PC-3 (cell line): ENCODE data around the gene RPLP1. TPM values are rescaled to one million over a fixed set of nuclear protein-coding genes. Genes with fewer than 3 reads are reported as not detected.

Experiments
- ATAC-seq: fragments of 200-7000 bp; cut with Tn5 transposase; 2 replicates; pipeline ENCODE4 v1.9.1; 2020; ENCODE audit warnings: mild to moderate bottlenecking, moderate library complexity
- BruUV-seq: library from RNA; stranded (reverse); fragments of 400-500 nt; replicated peaks from 2 replicates; lab custom pipeline; 2021; lab: Mats Ljungman, UMichigan
- CTCF ChIA-PET: fragments of 300-600 bp; sonication (Branson Sonifier 250); formaldehyde crosslinking; loops from one replicate; lab custom pipeline; 2022; ENCODE audit warnings: antibody characterized with exemption; lab: Charles Lee
- POLR2A ChIA-PET: fragments of 300-600 bp; sonication (Branson Sonifier 250); formaldehyde crosslinking; loops from one replicate; lab custom pipeline; 2022; ENCODE audit warnings: antibody characterized with exemption; ENCODE audit not compliant: unreplicated experiment; lab: Charles Lee
- DNase-seq: peaks from one replicate; pipeline ENCODE4 v3.0.0-alpha.2; 2015
- H2AFZ ChIP-seq: fragments of 300-600 bp; sonication (generic); 2 replicates; pipeline ENCODE4 v1.6.0; 2016; ENCODE audit warnings: antibody characterized with exemption, low read length
- H3F3A ChIP-seq: fragments of 300-600 bp; sonication (generic); one replicate; pipeline ENCODE4 v1.6.0; 2017; ENCODE audit warnings: antibody characterized with exemption, low read length, control low read depth, mild to moderate bottlenecking; ENCODE audit not compliant: unreplicated experiment
- H3K27ac ChIP-seq: fragments of 300-600 bp; sonication (generic); 2 replicates; pipeline ENCODE4 v1.5.1; 2016; ENCODE audit warnings: mild to moderate bottlenecking, low read length
- H3K27me3 ChIP-seq: fragments of 300-600 bp; sonication (generic); 2 replicates; pipeline ENCODE4 v1.6.1; 2016; ENCODE audit warnings: low read length, mixed read lengths
- H3K36me3 ChIP-seq: fragments of 300-600 bp; sonication (generic); 2 replicates; pipeline ENCODE4 v1.6.1; 2016; ENCODE audit warnings: low read depth, mixed run types, low read length, mixed read lengths
- H3K4me1 ChIP-seq: fragments of 300-600 bp; sonication (generic); 2 replicates; pipeline ENCODE4 v1.5.1; 2016; ENCODE audit warnings: low read length; ENCODE audit not compliant: insufficient read depth
- H3K4me2 ChIP-seq: fragments of 300-600 bp; sonication (generic); 2 replicates; pipeline ENCODE4 v1.6.0; 2016; ENCODE audit warnings: low read length
- H3K4me3 ChIP-seq: fragments of 300-600 bp; sonication (generic); 2 replicates; pipeline ENCODE4 v1.5.1; 2016; ENCODE audit warnings: mild to moderate bottlenecking, low read length, mixed read lengths
- H3K79me2 ChIP-seq: fragments of 300-600 bp; sonication (generic); 2 replicates; pipeline ENCODE4 v1.6.1; 2017; ENCODE audit warnings: low read length, mixed read lengths
- H3K9ac ChIP-seq: fragments of 300-600 bp; sonication (generic); 2 replicates; pipeline ENCODE4 v1.6.0; 2016; ENCODE audit warnings: mild to moderate bottlenecking, low read length
- H3K9me2 ChIP-seq: fragments of 300-600 bp; sonication (generic); replicated peaks from 2 replicates; pipeline ENCODE4 v1.6.1; 2016; ENCODE audit warnings: mixed run types, low read length, mixed read lengths
- H3K9me3 ChIP-seq: fragments of 300-600 bp; sonication (generic); 2 replicates; pipeline ENCODE4 v1.6.1; 2016; ENCODE audit warnings: low read length, mixed read lengths
- H4K20me1 ChIP-seq: fragments of 300-600 bp; sonication (generic); 2 replicates; pipeline ENCODE4 v1.6.1; 2016; ENCODE audit warnings: low read length, mixed read lengths
- EZH2 ChIP-seq: fragments of 300-600 bp; sonication (generic); IDR thresholded peaks from one replicate; pipeline ENCODE4 v1.6.1; 2017; ENCODE audit warnings: antibody characterized with exemption, mild to moderate bottlenecking, low read length; ENCODE audit not compliant: unreplicated experiment
- EZH2phosphoT487 ChIP-seq: fragments of 300-600 bp; sonication (generic); IDR thresholded peaks from 2 replicates; pipeline ENCODE4 v1.6.1; 2018; ENCODE audit warnings: mild to moderate bottlenecking, antibody characterized with exemption, low read length, borderline replicate concordance
- intact Hi-C: fragments of 100-400 bp; cut with micrococcal nuclease; formaldehyde crosslinking; loops from 2 replicates; pipeline ENCODE4 v1.9.0; 2023
- total RNA-seq: library from RNA; depleted of rRNA; stranded (reverse); fragments of >200 nt; gene quantifications from 2 replicates; pipeline ENCODE4 v1.2.3, GENCODE V29; 2014
- TF ChIP-seq, protein P1 (sequence below): fragments of 300-600 bp; sonication (generic); conservative IDR thresholded peaks from 2 replicates; pipeline ENCODE4 v1.5.1; 2017; ENCODE audit warnings: antibody characterized with exemption, low read depth, mild to moderate bottlenecking, low read length

Gene RPLP1
- total RNA-seq, 1 experiment from 2014 or later = 253 TPM

DNA sequence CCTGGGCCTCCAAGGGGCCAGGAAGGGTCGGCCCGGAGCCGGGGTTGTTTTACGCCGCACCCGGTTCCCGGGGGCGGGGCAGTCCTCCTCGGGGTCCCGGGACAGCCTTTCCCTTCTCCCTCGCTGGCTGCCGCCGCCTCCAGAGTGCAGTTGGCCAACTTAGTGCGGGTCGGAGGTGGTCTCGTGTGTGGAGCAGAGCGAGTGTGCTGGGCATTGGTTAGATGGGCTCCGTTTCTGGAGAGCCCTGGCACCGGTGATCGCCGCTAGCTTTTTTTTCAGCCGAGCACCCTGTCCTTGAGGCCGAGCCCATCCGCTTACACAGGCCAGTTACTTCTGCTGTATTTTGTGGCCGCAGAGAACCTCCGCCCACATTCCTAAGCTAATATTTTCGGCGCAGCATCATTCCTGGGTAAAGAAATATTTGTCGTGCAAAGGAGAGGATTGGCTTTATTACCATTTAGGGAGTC lies 37.9 kb upstream of the RPLP1 start:
- no peaks in the 10 kb centered on the region for H3F3A ChIP-seq
- ChIA-PET POLR2A (interaction anchor here (0.7 to 1.8 kb wide), 5 partner anchors 14 to 168 kb away, joined by 3 to 6 read pairs (median 3); no protein-coding TSS in a partner anchor), CTCF (no interaction called here)
- H3K36me3 ChIP-seq = peaks cover 28% of the 10 kb centered on the region
- H3K27ac ChIP-seq = peak overlapping the region; percentile 56
- H3K4me3 ChIP-seq = peak overlapping the region; percentile 95
- peak; percentile 86 for DNase-seq
- H3K4me2 ChIP-seq = peak overlapping the region; percentile 98
- H3K27me3 ChIP-seq = no peaks in the 10 kb centered on the region
- BruUV-seq = no TSS peak
- intact Hi-C loops = loop anchor here (2.0 kb wide), 1 partner anchor 52 kb away; no protein-coding TSS in a partner anchor
- H2AFZ ChIP-seq = peak overlapping the region; percentile 92
- H3K79me2 ChIP-seq = peaks cover 57% of the 10 kb centered on the region
- peaks cover 29% of the 10 kb centered on the region for H3K4me1 ChIP-seq
- H3K9me3 ChIP-seq = no peaks in the 10 kb centered on the region
- peak; percentile 76 for ATAC-seq
- TF ChIP-seq EZH2 = no peak
- no peak for TF ChIP-seq EZH2phosphoT487
- TF ChIP-seq, protein P1, sequence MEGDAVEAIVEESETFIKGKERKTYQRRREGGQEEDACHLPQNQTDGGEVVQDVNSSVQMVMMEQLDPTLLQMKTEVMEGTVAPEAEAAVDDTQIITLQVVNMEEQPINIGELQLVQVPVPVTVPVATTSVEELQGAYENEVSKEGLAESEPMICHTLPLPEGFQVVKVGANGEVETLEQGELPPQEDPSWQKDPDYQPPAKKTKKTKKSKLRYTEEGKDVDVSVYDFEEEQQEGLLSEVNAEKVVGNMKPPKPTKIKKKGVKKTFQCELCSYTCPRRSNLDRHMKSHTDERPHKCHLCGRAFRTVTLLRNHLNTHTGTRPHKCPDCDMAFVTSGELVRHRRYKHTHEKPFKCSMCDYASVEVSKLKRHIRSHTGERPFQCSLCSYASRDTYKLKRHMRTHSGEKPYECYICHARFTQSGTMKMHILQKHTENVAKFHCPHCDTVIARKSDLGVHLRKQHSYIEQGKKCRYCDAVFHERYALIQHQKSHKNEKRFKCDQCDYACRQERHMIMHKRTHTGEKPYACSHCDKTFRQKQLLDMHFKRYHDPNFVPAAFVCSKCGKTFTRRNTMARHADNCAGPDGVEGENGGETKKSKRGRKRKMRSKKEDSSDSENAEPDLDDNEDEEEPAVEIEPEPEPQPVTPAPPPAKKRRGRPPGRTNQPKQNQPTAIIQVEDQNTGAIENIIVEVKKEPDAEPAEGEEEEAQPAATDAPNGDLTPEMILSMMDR = no peak
- H4K20me1 ChIP-seq = peaks cover 29% of the 10 kb centered on the region
- H3K9me2 ChIP-seq = no peaks in the 10 kb centered on the region
- peak overlapping the region; percentile 86 for H3K9ac ChIP-seq

DNA sequence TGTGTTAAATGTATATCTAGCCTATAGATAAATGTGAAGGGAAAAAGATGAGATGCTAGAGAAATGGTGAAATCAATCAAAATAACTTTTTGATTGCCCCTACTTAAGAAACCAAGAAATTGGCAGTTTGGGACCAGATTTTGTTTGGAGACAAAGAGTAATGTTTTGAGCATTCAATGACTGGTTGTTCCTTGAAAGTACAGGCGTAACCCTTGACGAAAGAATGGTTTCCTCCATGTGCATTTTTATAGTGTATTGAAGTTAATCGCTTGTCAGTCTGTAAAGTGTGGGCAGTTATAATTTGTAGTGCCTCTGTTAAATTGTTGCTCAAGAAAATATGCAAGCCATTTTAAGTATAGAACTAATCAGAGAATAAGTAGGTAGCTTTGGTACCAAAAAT lies 37.2 kb upstream of the RPLP1 start:
- peak overlapping the region; percentile 86 for H3K9ac ChIP-seq
- no peak for ATAC-seq
- H3K4me3 ChIP-seq = peak overlapping the region; percentile 95
- H3K27ac ChIP-seq = no peak overlapping the region
- TSS peak; percentile 78 for BruUV-seq
- peak overlapping the region; percentile 98 for H3K4me2 ChIP-seq
- no peaks in the 10 kb centered on the region for H3K9me3 ChIP-seq
- H4K20me1 ChIP-seq = peaks cover 29% of the 10 kb centered on the region
- peaks cover 64% of the 10 kb centered on the region for H3K79me2 ChIP-seq
- H3K4me1 ChIP-seq = peaks cover 25% of the 10 kb centered on the region
- intact Hi-C loops = loop anchor here (2.0 kb wide), 1 partner anchor 51 kb away; no protein-coding TSS in a partner anchor
- DNase-seq = no peak
- H2AFZ ChIP-seq = no peak overlapping the region
- ChIA-PET POLR2A (interaction anchor here (0.7 to 1.8 kb wide), 3 partner anchors 15 to 47 kb away, joined by 3 to 6 read pairs (median 5); no protein-coding TSS in a partner anchor), CTCF (no interaction called here)
- no peaks in the 10 kb centered on the region for H3K9me2 ChIP-seq
- no peaks in the 10 kb centered on the region for H3F3A ChIP-seq
- TF ChIP-seq EZH2 = no peak
- TF ChIP-seq, protein P1 = no peak
- no peak for TF ChIP-seq EZH2phosphoT487
- no peaks in the 10 kb centered on the region for H3K27me3 ChIP-seq
- H3K36me3 ChIP-seq = peaks cover 33% of the 10 kb centered on the region

DNA sequence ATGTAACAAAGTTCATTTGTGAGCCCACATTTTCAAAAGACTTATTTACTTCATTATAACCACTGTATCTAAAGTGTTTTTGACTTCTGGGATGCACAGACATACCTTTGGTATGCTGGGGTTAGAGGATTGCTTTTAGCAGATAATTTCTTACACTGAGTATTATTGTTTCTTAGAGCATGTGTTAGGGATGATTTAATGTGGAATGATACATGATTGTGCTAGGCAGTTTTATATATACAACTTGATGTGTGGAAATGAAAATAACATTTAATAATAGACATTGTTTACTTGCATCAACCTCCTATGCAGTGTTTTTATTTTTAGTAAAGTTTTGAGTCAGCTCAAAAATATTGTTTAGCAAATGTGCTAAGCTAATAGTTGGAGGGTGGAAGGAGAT lies 35.0 kb upstream of the RPLP1 start:
- H3K9me2 ChIP-seq = no peaks in the 10 kb centered on the region
- H3K4me3 ChIP-seq = no peak overlapping the region
- TF ChIP-seq, protein P1 = no peak
- TF ChIP-seq EZH2 = no peak
- TF ChIP-seq EZH2phosphoT487 = no peak
- H3K4me2 ChIP-seq = no peak overlapping the region
- ChIA-PET POLR2A (no interaction called here), CTCF (no interaction called here)
- H2AFZ ChIP-seq = no peak overlapping the region
- peaks cover 75% of the 10 kb centered on the region for H3K79me2 ChIP-seq
- H3K9me3 ChIP-seq = no peaks in the 10 kb centered on the region
- no peaks in the 10 kb centered on the region for H3K27me3 ChIP-seq
- peaks cover 29% of the 10 kb centered on the region for H4K20me1 ChIP-seq
- peaks cover 52% of the 10 kb centered on the region for H3K36me3 ChIP-seq
- no peaks in the 10 kb centered on the region for H3F3A ChIP-seq
- peaks cover 21% of the 10 kb centered on the region for H3K4me1 ChIP-seq
- no peak overlapping the region for H3K27ac ChIP-seq
- BruUV-seq = no TSS peak
- ATAC-seq = no peak
- no peak for DNase-seq
- intact Hi-C loops = no loop called here
- H3K9ac ChIP-seq = no peak overlapping the region
